DOHH2 (cell line): ENCODE results near the gene MTFR1L.

Source experiments
- H3F3A ChIP-seq: fragments of 200-600 bp; sonication (generic), shearing (Covaris generic); 2 replicates; pipeline ENCODE4 v1.6.0; 2016; ENCODE audit warnings: antibody characterized with exemption, mild to moderate bottlenecking; ENCODE audit not compliant: control insufficient read depth, insufficient read depth
- H3K27ac ChIP-seq: fragments of 200-600 bp; sonication (generic); 2 replicates; pipeline ENCODE4 v1.5.1; 2014; ENCODE audit warnings: low read depth, mild to moderate bottlenecking, low read length, moderate library complexity
- H3K27me3 ChIP-seq: fragments of 200-600 bp; sonication (generic); 2 replicates; pipeline ENCODE4 v1.6.1; 2014; ENCODE audit warnings: mild to moderate bottlenecking, low read length, mixed read lengths; ENCODE audit not compliant: control insufficient read depth
- H3K36me3 ChIP-seq: fragments of 200-600 bp; sonication (generic); 2 replicates; pipeline ENCODE4 v1.6.1; 2014; ENCODE audit warnings: mild to moderate bottlenecking, low read length, moderate library complexity, mixed read lengths; ENCODE audit not compliant: control insufficient read depth
- H3K4me1 ChIP-seq: fragments of 200-600 bp; sonication (generic); 2 replicates; pipeline ENCODE4 v1.6.1; 2014; ENCODE audit warnings: mild to moderate bottlenecking, low read length, mixed read lengths; ENCODE audit not compliant: control insufficient read depth
- H3K4me2 ChIP-seq: fragments of 200-600 bp; sonication (generic); 2 replicates; pipeline ENCODE4 v1.6.0; 2014; ENCODE audit warnings: mild to moderate bottlenecking, low read length, moderate library complexity
- H3K4me3 ChIP-seq: fragments of 200-600 bp; sonication (generic); 2 replicates; pipeline ENCODE4 v1.5.1; 2014; ENCODE audit warnings: mild to moderate bottlenecking, low read length, mixed read lengths
- H3K79me2 ChIP-seq: fragments of 200-600 bp; sonication (generic); 2 replicates; pipeline ENCODE4 v1.6.1; 2014; ENCODE audit warnings: mild to moderate bottlenecking, low read length, mixed read lengths; ENCODE audit not compliant: control insufficient read depth
- H3K9me2 ChIP-seq: fragments of 200-600 bp; sonication (generic); replicated peaks from 2 replicates; pipeline ENCODE4 v1.6.1; 2014; ENCODE audit warnings: mild to moderate bottlenecking, low read length, mixed read lengths; ENCODE audit not compliant: control insufficient read depth
- H3K9me3 ChIP-seq: fragments of 200-600 bp; sonication (generic); 2 replicates; pipeline ENCODE4 v1.6.1; 2014; ENCODE audit warnings: antibody characterized with exemption, low read length, mixed read lengths; ENCODE audit not compliant: control insufficient read depth, insufficient read depth
- H4K20me1 ChIP-seq: fragments of 200-600 bp; sonication (generic); 2 replicates; pipeline ENCODE4 v1.6.0; 2014; ENCODE audit warnings: low read depth, mild to moderate bottlenecking, antibody characterized with exemption, low read length, moderate library complexity; ENCODE audit not compliant: control insufficient read depth, insufficient read depth
- CTCF ChIP-seq: fragments of 200-600 bp; sonication (generic); IDR thresholded peaks from one replicate; pipeline ENCODE4 v1.5.1; 2014; ENCODE audit warnings: antibody characterized with exemption, mild to moderate bottlenecking, low read depth, low read length; ENCODE audit not compliant: poor library complexity, severe bottlenecking
- EZH2phosphoT487 ChIP-seq: fragments of 200-600 bp; sonication (generic); IDR thresholded peaks from 2 replicates; pipeline ENCODE4 v1.6.1; 2017; ENCODE audit warnings: borderline replicate concordance, mild to moderate bottlenecking, antibody characterized with exemption, low read length, moderate library complexity, mixed read lengths

Gene MTFR1L

GRCh38 chr1:25786887-25787759 lies 32.6 kb upstream of the MTFR1L start:
- Histone ChIP-seq H3K36me3 (no peaks in the 10 kb centered on the region), H3F3A (no peaks in the 10 kb centered on the region), H3K9me2 (no peaks in the 10 kb centered on the region), H3K4me2 (no peak overlapping the region), H4K20me1 (no peaks in the 10 kb centered on the region), H3K27ac (no peak overlapping the region), H3K9me3 (no peaks in the 10 kb centered on the region), H3K4me3 (no peak overlapping the region), H3K27me3 (peaks cover 31% of the 10 kb centered on the region), H3K4me1 (no peaks in the 10 kb centered on the region), H3K79me2 (no peaks in the 10 kb centered on the region)
- no peak for TF ChIP-seq EZH2phosphoT487
- no peak for TF ChIP-seq CTCF

GRCh38 chr1:25787760-25788166 lies 32.0 kb upstream of the MTFR1L start:
- Histone ChIP-seq H3F3A (no peaks in the 10 kb centered on the region), H3K9me2 (no peaks in the 10 kb centered on the region), H3K4me2 (no peak overlapping the region), H3K79me2 (no peaks in the 10 kb centered on the region), H3K4me3 (no peak overlapping the region), H4K20me1 (no peaks in the 10 kb centered on the region), H3K27ac (no peak overlapping the region), H3K9me3 (no peaks in the 10 kb centered on the region), H3K36me3 (no peaks in the 10 kb centered on the region), H3K4me1 (no peaks in the 10 kb centered on the region), H3K27me3 (peaks cover 31% of the 10 kb centered on the region)
- TF ChIP-seq CTCF (no peak), EZH2phosphoT487 (no peak)

- TF ChIP-seq CTCF: no peak
- TF ChIP-seq EZH2phosphoT487: no peak
- Histone ChIP-seq H3K36me3 (no peaks in the 10 kb centered on the region), H3K4me3 (no peak overlapping the region), H3K9me3 (no peaks in the 10 kb centered on the region), H4K20me1 (no peaks in the 10 kb centered on the region), H3K79me2 (no peaks in the 10 kb centered on the region), H3K4me2 (no peak overlapping the region), H3K4me1 (no peaks in the 10 kb centered on the region), H3K9me2 (no peaks in the 10 kb centered on the region), H3K27me3 (peaks cover 32% of the 10 kb centered on the region), H3K27ac (no peak overlapping the region), H3F3A (no peaks in the 10 kb centered on the region)
These were observed 29.3 kb upstream of the MTFR1L start for GRCh38 chr1:25790472-25790871.
